Keratinocyte (primary cell): ENCODE measurements around the gene COQ8A. TPM values are rescaled to one million over a fixed set of nuclear protein-coding genes. Genes with fewer than 3 reads are reported as not detected.

Experiments used
- DNase-seq: peaks from one replicate; pipeline ENCODE4 v3.0.0-alpha.2; 2011; ENCODE audit warnings: low read depth, missing footprints, low spot score
- FAIRE-seq: peaks from 2 replicates; lab custom pipeline; 2011; peaks lifted over from hg19 to GRCh38; lab: Jason Lieb, UNC
- H2AFZ ChIP-seq: 2 replicates; pipeline ENCODE4 v1.6.0; 2012; ENCODE audit warnings: low read length, control low read depth, inconsistent platforms; ENCODE audit not compliant: control insufficient read depth
- H3K27ac ChIP-seq: 2 replicates; pipeline ENCODE4 v1.5.1; 2011; ENCODE audit warnings: low read length; ENCODE audit not compliant: control insufficient read depth, insufficient read depth
- H3K27me3 ChIP-seq: 3 replicates; pipeline ENCODE4 v1.6.0; 2011; ENCODE audit warnings: low read length; ENCODE audit not compliant: control insufficient read depth, insufficient read depth; ENCODE audit errors: extremely low read depth
- H3K36me3 ChIP-seq, 2 experiments: 2 replicates in 1 of 2; 3 replicates in 1 of 2; pipeline ENCODE4 v1.5.1; 2011; ENCODE audit warnings: low read length in 2 of 2, mild to moderate bottlenecking in 1 of 2; ENCODE audit not compliant: control insufficient read depth in 2 of 2, insufficient read depth in 2 of 2; ENCODE audit errors: extremely low read depth in 1 of 2
- H3K4me1 ChIP-seq: 3 replicates; pipeline ENCODE4 v1.5.1; 2011; ENCODE audit warnings: low read length; ENCODE audit not compliant: control insufficient read depth, insufficient read depth; ENCODE audit errors: extremely low read depth
- H3K4me2 ChIP-seq: 3 replicates; pipeline ENCODE4 v1.6.0; 2011; ENCODE audit warnings: low read depth, low read length; ENCODE audit not compliant: control insufficient read depth, insufficient read depth; ENCODE audit errors: extremely low read depth
- H3K4me3 ChIP-seq, 3 experiments: fragments of 200-600 bp in 1 of 3; sonication (generic) in 1 of 3; 2 replicates in 2 of 3; 3 replicates in 1 of 3; pipeline ENCODE4 v1.5.1; 2011 to 2016; ENCODE audit warnings: low read length in 3 of 3, mild to moderate bottlenecking in 3 of 3, control low read depth in 2 of 3, inconsistent platforms in 1 of 3, low read depth in 1 of 3, mixed read lengths in 1 of 3, mixed run types in 1 of 3, moderate library complexity in 1 of 3; ENCODE audit not compliant: control insufficient read depth in 2 of 3, insufficient read depth in 2 of 3; ENCODE audit errors: extremely low read depth in 1 of 3
- H3K79me2 ChIP-seq: 2 replicates; pipeline ENCODE4 v1.6.0; 2012; ENCODE audit warnings: low read length; ENCODE audit not compliant: control insufficient read depth, insufficient read depth
- H3K9ac ChIP-seq: 3 replicates; pipeline ENCODE4 v1.6.0; 2011; ENCODE audit warnings: low read length; ENCODE audit not compliant: control insufficient read depth, insufficient read depth; ENCODE audit errors: extremely low read depth
- H3K9me1 ChIP-seq: 3 replicates; pipeline ENCODE4 v1.6.0; 2011; ENCODE audit warnings: low read length; ENCODE audit not compliant: control insufficient read depth, insufficient read depth; ENCODE audit errors: extremely low read depth
- H3K9me3 ChIP-seq: 2 replicates; pipeline ENCODE4 v1.5.1; 2012; ENCODE audit warnings: low read depth, low read length; ENCODE audit not compliant: control insufficient read depth
- H4K20me1 ChIP-seq: 3 replicates; pipeline ENCODE4 v1.6.0; 2011; ENCODE audit warnings: low read length; ENCODE audit not compliant: control insufficient read depth, insufficient read depth; ENCODE audit errors: extremely low read depth
- EZH2 ChIP-seq: IDR thresholded peaks from one replicate; pipeline ENCODE4 v1.6.1; 2012; ENCODE audit warnings: inconsistent platforms, mild to moderate bottlenecking, low read length, moderate library complexity
- dilution Hi-C: fragments of 300-500 bp; cut with MboI; formaldehyde crosslinking; loops from one replicate; pipeline ENCODE4 v1.7.0; 2020; ENCODE audit warnings: low sequenced_read_pairs; ENCODE audit not compliant: extremely low pct_ligation_motif_present
- polyA plus RNA-seq, 5 experiments: library from polyadenylated mRNA; depleted of rRNA in 3 of 5; stranded (reverse) in 3 of 5; stranded (forward) in 1 of 5; unstranded in 1 of 5; fragments of >200 nt; gene quantifications; 1 replicate in 1 of 5; 2 replicates in 3 of 5; 3 replicates in 1 of 5; pipeline versions ENCODE4 v1.2.1 to v1.2.3, GENCODE V29; 2011 to 2012; ENCODE audit warnings: missing spikeins in 2 of 5, low read depth in 1 of 5, low replicate concordance in 1 of 5
- TF ChIP-seq, protein P1 (sequence below), 3 experiments: IDR thresholded peaks in 1 of 3; conservative IDR thresholded peaks in 1 of 3; optimal IDR thresholded peaks in 1 of 3; 2 replicates in 2 of 3; 3 replicates in 1 of 3; pipeline versions ENCODE3 to v1.5.1; 2011; ENCODE audit warnings: low read length in 3 of 3, mild to moderate bottlenecking in 3 of 3, moderate library complexity in 2 of 3, control low read depth in 1 of 3, inconsistent platforms in 1 of 3; ENCODE audit not compliant: insufficient read depth in 2 of 3; ENCODE audit errors: extremely low read depth in 1 of 3

The COQ8A gene
- polyA plus RNA-seq, 1 donor (not counting 4 experiments of a cell fraction or from before 2014, with no cell fraction given): 3.8 TPM

DNA sequence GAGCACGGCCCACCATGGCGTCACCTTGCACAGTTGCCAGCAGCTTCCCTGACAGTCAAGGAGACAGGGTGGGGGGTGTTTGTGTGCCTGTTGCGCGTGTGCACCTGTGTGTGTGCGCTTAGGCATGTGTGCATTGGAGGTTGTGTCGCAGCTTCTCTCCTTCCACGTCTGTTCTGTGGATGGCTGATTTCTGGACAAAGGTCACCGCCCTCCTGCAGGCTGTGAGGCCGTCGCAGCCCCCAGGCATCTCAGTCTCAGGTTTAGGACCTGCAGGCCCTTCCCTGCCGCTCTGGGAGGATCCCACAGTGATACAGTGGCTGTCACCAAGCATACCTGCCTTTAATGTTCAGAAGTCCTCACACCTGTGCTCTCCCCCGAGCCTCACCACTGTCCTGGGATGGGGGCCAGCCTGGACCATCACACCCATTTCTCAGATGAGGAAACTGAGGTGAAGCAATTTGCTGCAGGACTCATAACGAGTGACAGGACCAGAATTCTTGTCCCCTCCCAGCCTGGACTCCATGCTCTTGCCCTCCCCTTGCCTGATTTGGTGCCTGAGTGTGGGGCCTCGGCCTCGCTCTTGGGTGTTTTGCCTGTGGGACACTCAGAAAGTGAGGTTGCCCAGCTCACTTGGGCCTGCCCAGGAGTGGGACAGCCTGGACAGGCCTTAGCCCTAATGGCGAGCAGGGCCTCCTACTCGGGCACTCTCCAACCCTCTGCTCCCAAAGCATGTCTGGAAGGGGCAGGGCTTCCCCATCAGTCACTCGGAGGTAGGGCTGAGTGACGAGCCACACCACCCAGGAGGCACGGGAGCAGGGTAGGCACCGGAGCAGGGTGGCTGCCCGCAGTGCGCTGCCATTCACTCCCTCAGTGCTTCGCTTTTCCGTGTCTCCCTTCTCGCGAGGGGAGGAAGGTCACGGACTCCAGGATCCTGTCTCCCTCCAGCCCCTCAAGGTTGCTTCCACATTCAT lies 22.6 kb downstream of the COQ8A start:
- Histone ChIP-seq H2AFZ (no peak overlapping the region), H3K9me3 (no peaks in the 10 kb centered on the region), H3K27ac (no peak overlapping the region), H3K4me2 (no peak overlapping the region), H3K9me1 (no peaks in the 10 kb centered on the region), H3K27me3 (no peaks in the 10 kb centered on the region), H3K9ac (no peak overlapping the region), H3K4me1 (no peaks in the 10 kb centered on the region), H3K36me3 (no peaks in the 10 kb centered on the region), H3K4me3 (no peak overlapping the region), H3K79me2 (no peaks in the 10 kb centered on the region), H4K20me1 (no peaks in the 10 kb centered on the region)
- dilution Hi-C loops: no loop called here
- DNase-seq (no peak), FAIRE-seq (no peak)
- TF ChIP-seq, protein P1, sequence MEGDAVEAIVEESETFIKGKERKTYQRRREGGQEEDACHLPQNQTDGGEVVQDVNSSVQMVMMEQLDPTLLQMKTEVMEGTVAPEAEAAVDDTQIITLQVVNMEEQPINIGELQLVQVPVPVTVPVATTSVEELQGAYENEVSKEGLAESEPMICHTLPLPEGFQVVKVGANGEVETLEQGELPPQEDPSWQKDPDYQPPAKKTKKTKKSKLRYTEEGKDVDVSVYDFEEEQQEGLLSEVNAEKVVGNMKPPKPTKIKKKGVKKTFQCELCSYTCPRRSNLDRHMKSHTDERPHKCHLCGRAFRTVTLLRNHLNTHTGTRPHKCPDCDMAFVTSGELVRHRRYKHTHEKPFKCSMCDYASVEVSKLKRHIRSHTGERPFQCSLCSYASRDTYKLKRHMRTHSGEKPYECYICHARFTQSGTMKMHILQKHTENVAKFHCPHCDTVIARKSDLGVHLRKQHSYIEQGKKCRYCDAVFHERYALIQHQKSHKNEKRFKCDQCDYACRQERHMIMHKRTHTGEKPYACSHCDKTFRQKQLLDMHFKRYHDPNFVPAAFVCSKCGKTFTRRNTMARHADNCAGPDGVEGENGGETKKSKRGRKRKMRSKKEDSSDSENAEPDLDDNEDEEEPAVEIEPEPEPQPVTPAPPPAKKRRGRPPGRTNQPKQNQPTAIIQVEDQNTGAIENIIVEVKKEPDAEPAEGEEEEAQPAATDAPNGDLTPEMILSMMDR (optimal IDR thresholded peaks at IDR 0.05 in 1 of 3, IDR thresholded peaks at IDR 0.05 in 1 of 3, conservative IDR thresholded peaks at IDR 0.05 in 1 of 3; ENCODE audit: extremely low read depth in 1 of 3, insufficient read depth in 2 of 3, low read length in 3 of 3): no peak
- no peak for TF ChIP-seq EZH2

DNA sequence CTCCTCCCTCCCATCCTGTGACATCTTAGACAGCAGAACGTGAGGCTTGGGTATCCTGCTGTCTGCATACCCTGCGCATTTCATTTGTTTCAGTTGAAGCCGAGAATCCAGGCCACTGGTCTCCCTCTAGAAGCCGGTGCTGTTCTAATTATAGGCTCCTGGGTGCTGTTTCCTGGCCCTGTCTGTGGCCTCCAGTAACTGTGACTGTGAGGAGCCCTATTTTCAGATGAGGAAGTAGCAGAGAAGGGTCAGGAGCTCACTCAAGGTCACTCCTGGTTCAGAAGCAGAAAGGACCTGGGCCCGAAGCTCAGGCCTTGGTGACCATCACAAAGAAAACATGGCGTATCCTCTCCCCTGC lies 24.0 kb downstream of the COQ8A start:
- H3K79me2 ChIP-seq: no peaks in the 10 kb centered on the region
- no peaks in the 10 kb centered on the region for H4K20me1 ChIP-seq
- FAIRE-seq: no peak
- DNase-seq: no peak
- H3K4me2 ChIP-seq: no peak overlapping the region
- TF ChIP-seq, protein P1 (optimal IDR thresholded peaks at IDR 0.05 in 1 of 3, IDR thresholded peaks at IDR 0.05 in 1 of 3, conservative IDR thresholded peaks at IDR 0.05 in 1 of 3; ENCODE audit: extremely low read depth in 1 of 3, insufficient read depth in 2 of 3, low read length in 3 of 3): no peak
- no peak for TF ChIP-seq EZH2
- no peak overlapping the region for H2AFZ ChIP-seq
- dilution Hi-C loops: no loop called here
- no peaks in the 10 kb centered on the region for H3K4me1 ChIP-seq
- no peaks in the 10 kb centered on the region for H3K9me1 ChIP-seq
- H3K36me3 ChIP-seq: no peaks in the 10 kb centered on the region
- no peak overlapping the region for H3K9ac ChIP-seq
- no peak overlapping the region for H3K27ac ChIP-seq
- H3K9me3 ChIP-seq: no peaks in the 10 kb centered on the region
- H3K27me3 ChIP-seq: no peaks in the 10 kb centered on the region
- H3K4me3 ChIP-seq: no peak overlapping the region
